IMR-90 (cell line): ENCODE results near the gene GRID1. TPM values are rescaled to one million over a fixed set of nuclear protein-coding genes. Genes with fewer than 3 reads are reported as not detected.
A peak's percentile ranks its signal among the peaks of the same experiment; 100 is the strongest.

Source experiments
- ATAC-seq: fragments of 200-7000 bp; cut with Tn5 transposase; 2 replicates; pipeline ENCODE4 v1.9.1; 2020; ENCODE audit warnings: low read depth, mild to moderate bottlenecking, moderate library complexity
- BruUV-seq: library from RNA; stranded (reverse); fragments of 400-500 nt; replicated peaks from 2 replicates; lab custom pipeline; 2021; lab: Mats Ljungman, UMichigan
- CTCF ChIA-PET: fragments of 300-600 bp; formaldehyde crosslinking; extraction: SDS; loops from one replicate; lab custom pipeline; 2021; ENCODE audit warnings: antibody characterized with exemption; lab: Yijun Ruan, JAX
- POLR2A ChIA-PET: fragments of 300-600 bp; sonication (Branson Sonifier 250); formaldehyde crosslinking; loops from one replicate; lab custom pipeline; 2022; ENCODE audit warnings: antibody characterized with exemption; ENCODE audit not compliant: unreplicated experiment; lab: Charles Lee
- DNase-seq: peaks from one replicate; pipeline ENCODE4 v3.0.0; 2013
- H2AFZ ChIP-seq: replicated peaks from 2 replicates; pipeline ENCODE3; 2013; ENCODE audit warnings: low read length, mild to moderate bottlenecking; ENCODE audit not compliant: poor library complexity
- H2AK5ac ChIP-seq: 2 replicates; pipeline ENCODE4 v1.6.1; 2013; ENCODE audit warnings: low read depth, low read length, inconsistent platforms
- H2AK9ac ChIP-seq: replicated peaks from 2 replicates; pipeline ENCODE3; 2013; ENCODE audit warnings: mild to moderate bottlenecking, low read depth, low read length, moderate library complexity; ENCODE audit not compliant: poor library complexity
- H2BK120ac ChIP-seq: 2 replicates; pipeline ENCODE4 v1.6.1; 2013; ENCODE audit warnings: low read depth, low read length, inconsistent platforms
- H2BK15ac ChIP-seq: 3 replicates; pipeline ENCODE4 v1.6.1; 2013; ENCODE audit warnings: low read depth, low read length, inconsistent platforms
- H2BK20ac ChIP-seq: 2 replicates; pipeline ENCODE4 v1.6.1; 2013; ENCODE audit warnings: low read depth, mild to moderate bottlenecking, inconsistent platforms, low read length, moderate library complexity
- H2BK5ac ChIP-seq: 2 replicates; pipeline ENCODE4 v1.6.1; 2013; ENCODE audit warnings: mild to moderate bottlenecking, low read depth, low read length, inconsistent platforms; ENCODE audit not compliant: poor library complexity, severe bottlenecking
- H3K14ac ChIP-seq: replicated peaks from 2 replicates; pipeline ENCODE4 v1.6.1; 2013; ENCODE audit warnings: low read depth, low read length, inconsistent platforms
- H3K18ac ChIP-seq: 2 replicates; pipeline ENCODE4 v1.6.1; 2013; ENCODE audit warnings: low read depth, low read length, control low read depth
- H3K23ac ChIP-seq: 2 replicates; pipeline ENCODE4 v1.6.1; 2013; ENCODE audit warnings: low read depth, low read length, inconsistent platforms
- H3K27ac ChIP-seq: 2 replicates; pipeline ENCODE4 v1.5.1; 2013; ENCODE audit warnings: mild to moderate bottlenecking, control low read depth, low read length; ENCODE audit not compliant: insufficient read depth
- H3K27me3 ChIP-seq: 2 replicates; pipeline ENCODE4 v1.6.1; 2013; ENCODE audit warnings: low read length; ENCODE audit not compliant: control insufficient read depth, insufficient read depth
- H3K36me3 ChIP-seq: 2 replicates; pipeline ENCODE4 v1.6.1; 2013; ENCODE audit warnings: low read length, mixed read lengths; ENCODE audit not compliant: control insufficient read depth, insufficient read depth
- H3K4ac ChIP-seq: 2 replicates; pipeline ENCODE4 v1.6.1; 2013; ENCODE audit warnings: low read depth, low read length, inconsistent platforms
- H3K4me1 ChIP-seq: 2 replicates; pipeline ENCODE4 v1.6.1; 2013; ENCODE audit warnings: low read length, mixed read lengths; ENCODE audit not compliant: control insufficient read depth, insufficient read depth
- H3K4me2 ChIP-seq: 2 replicates; pipeline ENCODE4 v1.6.1; 2013; ENCODE audit warnings: low read depth, mild to moderate bottlenecking, control low read depth, low read length, moderate library complexity
- H3K4me3 ChIP-seq: 2 replicates; pipeline ENCODE4 v1.5.1; 2013; ENCODE audit warnings: low read depth, mild to moderate bottlenecking, control low read depth, low read length, moderate library complexity; ENCODE audit not compliant: insufficient read depth
- H3K56ac ChIP-seq: 2 replicates; pipeline ENCODE4 v1.6.1; 2013; ENCODE audit warnings: low read length, inconsistent platforms; ENCODE audit not compliant: insufficient read depth; ENCODE audit errors: extremely low read depth
- H3K79me1 ChIP-seq, 2 experiments: 2 replicates each; pipeline ENCODE4 v1.6.1; 2013; ENCODE audit warnings: low read length in 2 of 2, inconsistent platforms in 1 of 2, low read depth in 1 of 2
- H3K9ac ChIP-seq: 2 replicates; pipeline ENCODE4 v1.6.1; 2013; ENCODE audit warnings: low read depth, low read length, control low read depth
- H3K9me1 ChIP-seq: 2 replicates; pipeline ENCODE4 v1.6.1; 2013; ENCODE audit warnings: low read length, inconsistent platforms; ENCODE audit not compliant: insufficient read depth
- H3K9me3 ChIP-seq: 2 replicates; pipeline ENCODE4 v1.6.1; 2013; ENCODE audit warnings: low read length; ENCODE audit not compliant: control insufficient read depth, insufficient read depth
- H4K20me1 ChIP-seq: 2 replicates; pipeline ENCODE4 v1.6.1; 2013; ENCODE audit warnings: low read length, inconsistent platforms; ENCODE audit not compliant: insufficient read depth
- H4K5ac ChIP-seq: 2 replicates; pipeline ENCODE4 v1.6.1; 2013; ENCODE audit warnings: mild to moderate bottlenecking, low read depth, low read length, control low read depth
- H4K8ac ChIP-seq, 2 experiments: 2 replicates each; pipeline ENCODE4 v1.6.1; 2013; ENCODE audit warnings: low read depth in 2 of 2, low read length in 2 of 2, control low read depth in 1 of 2, inconsistent platforms in 1 of 2
- H4K91ac ChIP-seq: 2 replicates; pipeline ENCODE4 v1.6.1; 2013; ENCODE audit warnings: low read depth, low read length, inconsistent platforms; ENCODE audit not compliant: insufficient read depth
- BHLHE40 ChIP-seq: fragments of 150-350 bp; IDR thresholded peaks from 2 replicates; pipeline ENCODE4 v1.6.1; 2016; ENCODE audit warnings: mild to moderate bottlenecking, low read depth, low read length
- CEBPB ChIP-seq: IDR thresholded peaks from 2 replicates; pipeline ENCODE4 v1.6.1; 2012; ENCODE audit warnings: low read depth, low read length, improper control_type of control experiment
- CHD1 ChIP-seq: IDR thresholded peaks from 2 replicates; pipeline ENCODE4 v1.6.1; 2012; ENCODE audit warnings: low read depth, low read length, improper control_type of control experiment
- FOS ChIP-seq: fragments of 150-350 bp; IDR thresholded peaks from 2 replicates; pipeline ENCODE4 v1.6.1; 2016; ENCODE audit warnings: low read depth, low read length
- MAFK ChIP-seq: IDR thresholded peaks from 2 replicates; pipeline ENCODE4 v1.6.1; 2012; ENCODE audit warnings: low read depth, low read length, improper control_type of control experiment
- MAZ ChIP-seq: IDR thresholded peaks from 2 replicates; pipeline ENCODE4 v1.6.1; 2012; ENCODE audit warnings: low read depth, mild to moderate bottlenecking, low read length, improper control_type of control experiment, moderate library complexity, borderline replicate concordance
- MXI1 ChIP-seq: IDR thresholded peaks from 2 replicates; pipeline ENCODE4 v1.6.1; 2012; ENCODE audit warnings: low read depth, mild to moderate bottlenecking, low read length, moderate library complexity, borderline replicate concordance
- NFE2L2 ChIP-seq: fragments of 150-350 bp; IDR thresholded peaks from 2 replicates; pipeline ENCODE4 v1.6.1; 2016; ENCODE audit warnings: low read depth, mild to moderate bottlenecking, low read length
- POLR2A ChIP-seq: IDR thresholded peaks from 2 replicates; pipeline ENCODE4 v1.6.1; 2012; ENCODE audit warnings: mild to moderate bottlenecking, low read depth, low read length
- RAD21 ChIP-seq: IDR thresholded peaks from 2 replicates; pipeline ENCODE4 v1.6.1; 2012; ENCODE audit warnings: low read length, improper control_type of control experiment
- RCOR1 ChIP-seq: IDR thresholded peaks from 2 replicates; pipeline ENCODE4 v1.6.1; 2012; ENCODE audit warnings: mild to moderate bottlenecking, low read length, improper control_type of control experiment; ENCODE audit not compliant: insufficient replicate concordance
- RFX5 ChIP-seq: IDR thresholded peaks from 2 replicates; pipeline ENCODE4 v1.8.0; 2012; ENCODE audit warnings: low read depth, mild to moderate bottlenecking, low read length, moderate library complexity
- SMC3 ChIP-seq: fragments of 150-350 bp; IDR thresholded peaks from 2 replicates; pipeline ENCODE4 v1.6.1; 2016; ENCODE audit warnings: low read depth, mild to moderate bottlenecking, antibody characterized with exemption, low read length, moderate library complexity
- WGBS, 2 experiments: methylation state at CpG; one replicate each; pipeline versions ENCODE4 v1.1.5 to v1.1.7; 2013; ENCODE audit warnings: missing lambda C conversion rate in 2 of 2; ENCODE audit not compliant: insufficient read length in 1 of 2; ENCODE audit errors: extremely low coverage in 2 of 2; 5-methylcytosine and 5-hydroxymethylcytosine counted together
- dilution Hi-C: fragments of 300-500 bp; cut with HindIII; formaldehyde crosslinking; loops from one replicate; pipeline ENCODE4 v1.14.3; 2018; ENCODE audit warnings: low sequenced_read_pairs; ENCODE audit not compliant: unreplicated experiment
- in situ Hi-C: fragments of 300-500 bp; cut with MboI; formaldehyde crosslinking; loops from 3 replicates; pipeline ENCODE4 v1.14.3; 2019; ENCODE audit warnings: low sequenced_read_pairs, inconsistent platforms, mixed read lengths
- intact Hi-C: fragments of 100-400 bp; cut with micrococcal nuclease; formaldehyde crosslinking; loops from 2 replicates; pipeline ENCODE4 v1.10.0; 2022
- polyA plus RNA-seq, 3 experiments: library from polyadenylated mRNA; depleted of rRNA; stranded (reverse); fragments of >200 nt; gene quantifications; 2 replicates each; pipeline ENCODE4 v1.2.3, GENCODE V29; 2012; ENCODE audit warnings: low replicate concordance in 1 of 3
- total RNA-seq: library from RNA; depleted of rRNA; stranded (reverse); fragments of >200 nt; gene quantifications from 2 replicates; pipeline ENCODE4 v1.2.3, GENCODE V29; 2012
- TF ChIP-seq, protein P1 (sequence below): fragments of 150-350 bp; IDR thresholded peaks from 2 replicates; pipeline ENCODE4 v1.6.1; 2017; ENCODE audit warnings: mild to moderate bottlenecking, antibody characterized with exemption, low read length, low read depth
- TF ChIP-seq, protein P2 (sequence below): conservative IDR thresholded peaks from 2 replicates; pipeline ENCODE4 v1.5.1; 2012; ENCODE audit warnings: mild to moderate bottlenecking, low read depth, low read length, improper control_type of control experiment
- TF ChIP-seq, protein P3 (sequence below): fragments of 150-350 bp; IDR thresholded peaks from 2 replicates; pipeline ENCODE4 v1.6.1; 2016; ENCODE audit warnings: low read depth, mild to moderate bottlenecking, low read length, moderate library complexity, borderline replicate concordance

The GRID1 gene
- total and polyA plus RNA-seq, 2 of the 4 experiments (the other 2 are of a cell fraction) = not detected

DNA sequence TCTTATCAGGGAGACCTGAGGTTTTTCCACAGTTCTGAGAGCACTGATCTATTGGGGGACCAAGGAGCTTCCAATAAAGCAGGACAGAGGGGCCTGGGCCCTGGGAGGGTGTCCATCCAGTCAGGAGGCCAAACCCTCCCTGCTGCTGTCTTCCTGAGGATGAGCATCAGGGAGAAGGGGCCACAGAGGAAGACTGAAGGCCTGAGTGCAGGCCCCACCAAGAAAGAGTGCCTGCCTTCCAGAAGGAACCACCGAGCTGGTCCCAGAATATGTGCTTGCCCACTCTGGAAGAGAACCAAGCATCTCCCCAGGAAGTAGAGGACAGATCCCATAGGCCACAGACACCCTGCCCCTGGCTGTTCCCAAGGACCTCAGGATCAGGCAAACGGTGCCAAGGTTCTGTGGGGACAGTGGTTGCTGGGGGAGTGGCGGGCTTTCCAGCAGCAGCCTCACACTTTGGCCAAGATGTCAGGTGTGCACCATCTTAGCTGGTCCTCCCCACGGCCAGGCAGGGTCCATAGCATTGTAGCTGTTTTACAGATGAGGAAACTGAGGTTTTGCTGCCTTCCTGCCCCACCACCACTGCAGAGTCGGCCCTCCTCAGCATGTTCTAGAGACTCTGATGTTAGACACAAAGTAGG is 199.4 kb downstream of the GRID1 start:
- no peak overlapping the region for H3K9ac ChIP-seq
- TF ChIP-seq, protein P1, sequence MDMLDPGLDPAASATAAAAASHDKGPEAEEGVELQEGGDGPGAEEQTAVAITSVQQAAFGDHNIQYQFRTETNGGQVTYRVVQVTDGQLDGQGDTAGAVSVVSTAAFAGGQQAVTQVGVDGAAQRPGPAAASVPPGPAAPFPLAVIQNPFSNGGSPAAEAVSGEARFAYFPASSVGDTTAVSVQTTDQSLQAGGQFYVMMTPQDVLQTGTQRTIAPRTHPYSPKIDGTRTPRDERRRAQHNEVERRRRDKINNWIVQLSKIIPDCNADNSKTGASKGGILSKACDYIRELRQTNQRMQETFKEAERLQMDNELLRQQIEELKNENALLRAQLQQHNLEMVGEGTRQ = no peak
- TF ChIP-seq MXI1 = no peak
- TF ChIP-seq CEBPB = no peak
- no peak for TF ChIP-seq CHD1
- TF ChIP-seq MAFK = no peak
- TF ChIP-seq BHLHE40 = no peak
- no peak for TF ChIP-seq POLR2A
- TF ChIP-seq, protein P2, sequence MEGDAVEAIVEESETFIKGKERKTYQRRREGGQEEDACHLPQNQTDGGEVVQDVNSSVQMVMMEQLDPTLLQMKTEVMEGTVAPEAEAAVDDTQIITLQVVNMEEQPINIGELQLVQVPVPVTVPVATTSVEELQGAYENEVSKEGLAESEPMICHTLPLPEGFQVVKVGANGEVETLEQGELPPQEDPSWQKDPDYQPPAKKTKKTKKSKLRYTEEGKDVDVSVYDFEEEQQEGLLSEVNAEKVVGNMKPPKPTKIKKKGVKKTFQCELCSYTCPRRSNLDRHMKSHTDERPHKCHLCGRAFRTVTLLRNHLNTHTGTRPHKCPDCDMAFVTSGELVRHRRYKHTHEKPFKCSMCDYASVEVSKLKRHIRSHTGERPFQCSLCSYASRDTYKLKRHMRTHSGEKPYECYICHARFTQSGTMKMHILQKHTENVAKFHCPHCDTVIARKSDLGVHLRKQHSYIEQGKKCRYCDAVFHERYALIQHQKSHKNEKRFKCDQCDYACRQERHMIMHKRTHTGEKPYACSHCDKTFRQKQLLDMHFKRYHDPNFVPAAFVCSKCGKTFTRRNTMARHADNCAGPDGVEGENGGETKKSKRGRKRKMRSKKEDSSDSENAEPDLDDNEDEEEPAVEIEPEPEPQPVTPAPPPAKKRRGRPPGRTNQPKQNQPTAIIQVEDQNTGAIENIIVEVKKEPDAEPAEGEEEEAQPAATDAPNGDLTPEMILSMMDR = no peak
- TF ChIP-seq RAD21 = no peak
- TF ChIP-seq SMC3 = no peak
- no peak for TF ChIP-seq RCOR1
- TF ChIP-seq RFX5 = no peak
- TF ChIP-seq NFE2L2 = no peak
- no peak for TF ChIP-seq MAZ
- TF ChIP-seq, protein P3, sequence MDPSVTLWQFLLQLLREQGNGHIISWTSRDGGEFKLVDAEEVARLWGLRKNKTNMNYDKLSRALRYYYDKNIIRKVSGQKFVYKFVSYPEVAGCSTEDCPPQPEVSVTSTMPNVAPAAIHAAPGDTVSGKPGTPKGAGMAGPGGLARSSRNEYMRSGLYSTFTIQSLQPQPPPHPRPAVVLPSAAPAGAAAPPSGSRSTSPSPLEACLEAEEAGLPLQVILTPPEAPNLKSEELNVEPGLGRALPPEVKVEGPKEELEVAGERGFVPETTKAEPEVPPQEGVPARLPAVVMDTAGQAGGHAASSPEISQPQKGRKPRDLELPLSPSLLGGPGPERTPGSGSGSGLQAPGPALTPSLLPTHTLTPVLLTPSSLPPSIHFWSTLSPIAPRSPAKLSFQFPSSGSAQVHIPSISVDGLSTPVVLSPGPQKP = no peak
- TF ChIP-seq FOS = no peak
- no peaks in the 10 kb centered on the region for H3K4me1 ChIP-seq
- no peak overlapping the region for H3K56ac ChIP-seq
- H2BK5ac ChIP-seq = no peak overlapping the region
- peak overlapping the region; percentile 21 for H2AFZ ChIP-seq
- ChIA-PET CTCF (no interaction called here), POLR2A (no interaction called here)
- DNase-seq (no peak), ATAC-seq (no peak)
- no peaks in the 10 kb centered on the region for H3K27me3 ChIP-seq
- dilution Hi-C loops = no loop called here
- no peaks in the 10 kb centered on the region for H3K36me3 ChIP-seq
- H2BK20ac ChIP-seq = no peak overlapping the region
- no peak overlapping the region for H2AK5ac ChIP-seq
- no peaks in the 10 kb centered on the region for H3K9me3 ChIP-seq
- no peak overlapping the region for H2BK15ac ChIP-seq
- no TSS peak for BruUV-seq
- H4K8ac ChIP-seq = no peak overlapping the region
- no peak overlapping the region for H2AK9ac ChIP-seq
- H3K18ac ChIP-seq = no peak overlapping the region
- H3K4me3 ChIP-seq = no peak overlapping the region
- no peak overlapping the region for H3K23ac ChIP-seq
- H3K79me1 ChIP-seq = no peaks in the 10 kb centered on the region
- H3K4me2 ChIP-seq = no peak overlapping the region
- intact Hi-C loops = no loop called here
- H3K4ac ChIP-seq = no peak overlapping the region
- no peak overlapping the region for H3K27ac ChIP-seq
- no peaks in the 10 kb centered on the region for H4K20me1 ChIP-seq
- 40% methylated on average over 1 of the region's 5 CpGs; no CpG with 5 or more reads in 1 of the 2 experiments for WGBS, 2 experiments
- no peaks in the 10 kb centered on the region for H3K9me1 ChIP-seq
- in situ Hi-C loops = no loop called here
- no peak overlapping the region for H4K91ac ChIP-seq
- no peak overlapping the region for H3K14ac ChIP-seq
- no peak overlapping the region for H4K5ac ChIP-seq
- H2BK120ac ChIP-seq = no peak overlapping the region
